Testis (tissue), 2 donors: ENCODE data around the gene PDGFD.

ENCODE experiments used
- CTCF ChIP-seq, 3 experiments: fragments of 450-650 bp in 2 of 3; fragments of 200-600 bp in 1 of 3; sonication (generic) in 1 of 3; IDR thresholded peaks; one replicate each; pipeline ENCODE4 v1.5.1; 2016 to 2019; ENCODE audit warnings: antibody characterized with exemption in 3 of 3, mild to moderate bottlenecking in 2 of 3, moderate library complexity in 1 of 3
- POLR2A ChIP-seq: fragments of 450-650 bp; IDR thresholded peaks from one replicate; pipeline ENCODE4 v1.6.1; 2017; ENCODE audit warnings: antibody characterized with exemption, mild to moderate bottlenecking, moderate library complexity

- TF ChIP-seq CTCF (IDR thresholded peaks at IDR 0.05): no peak
- TF ChIP-seq POLR2A: no peak
Observed at GRCh38 chr11:103940551-103940950, 223.4 kb downstream of the PDGFD start.
